ENCODE measurements around the gene LYZ.
A peak's percentile ranks its signal among the peaks of the same experiment; 100 is the strongest.

The LYZ gene

DNA sequence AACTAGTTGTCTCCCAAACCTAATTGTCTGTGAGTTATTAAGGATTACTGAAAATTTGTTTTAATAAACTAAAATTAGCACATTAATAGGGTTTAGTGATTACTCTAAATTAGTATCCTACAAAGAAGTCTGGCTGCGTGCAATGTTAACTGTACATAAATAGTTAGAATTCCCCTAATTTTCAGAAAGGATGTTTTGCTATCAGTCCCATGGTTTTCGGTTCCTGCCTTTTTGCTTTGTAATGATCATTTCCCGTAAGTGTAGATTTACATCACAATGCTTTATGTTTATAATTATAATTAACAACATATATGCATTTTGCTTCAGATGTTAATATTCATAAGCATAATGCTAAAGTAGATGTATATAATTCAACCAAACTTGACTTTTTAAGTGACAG, 19.8 kb upstream of the LYZ start:
- no peak for DNase-seq
- H3F3A ChIP-seq (ENCODE audit: insufficient read depth, low read length): no peaks in the 10 kb centered on the region
- H3K9me3 ChIP-seq (replicated peaks; ENCODE audit: insufficient read depth, low read length): no peaks in the 10 kb centered on the region
- H3K79me2 ChIP-seq (ENCODE audit: low read length): no peaks in the 10 kb centered on the region
- H3K4me2 ChIP-seq (ENCODE audit: low read depth, low read length): no peak overlapping the region
- H4K20me1 ChIP-seq (ENCODE audit: insufficient read depth, low read length): no peaks in the 10 kb centered on the region
- H3K27ac ChIP-seq (ENCODE audit: low read length): no peak overlapping the region
- no peak for TF ChIP-seq EZH2 (optimal IDR thresholded peaks at IDR 0.05; ENCODE audit: low read depth, low read length)
- TF ChIP-seq, protein P1, sequence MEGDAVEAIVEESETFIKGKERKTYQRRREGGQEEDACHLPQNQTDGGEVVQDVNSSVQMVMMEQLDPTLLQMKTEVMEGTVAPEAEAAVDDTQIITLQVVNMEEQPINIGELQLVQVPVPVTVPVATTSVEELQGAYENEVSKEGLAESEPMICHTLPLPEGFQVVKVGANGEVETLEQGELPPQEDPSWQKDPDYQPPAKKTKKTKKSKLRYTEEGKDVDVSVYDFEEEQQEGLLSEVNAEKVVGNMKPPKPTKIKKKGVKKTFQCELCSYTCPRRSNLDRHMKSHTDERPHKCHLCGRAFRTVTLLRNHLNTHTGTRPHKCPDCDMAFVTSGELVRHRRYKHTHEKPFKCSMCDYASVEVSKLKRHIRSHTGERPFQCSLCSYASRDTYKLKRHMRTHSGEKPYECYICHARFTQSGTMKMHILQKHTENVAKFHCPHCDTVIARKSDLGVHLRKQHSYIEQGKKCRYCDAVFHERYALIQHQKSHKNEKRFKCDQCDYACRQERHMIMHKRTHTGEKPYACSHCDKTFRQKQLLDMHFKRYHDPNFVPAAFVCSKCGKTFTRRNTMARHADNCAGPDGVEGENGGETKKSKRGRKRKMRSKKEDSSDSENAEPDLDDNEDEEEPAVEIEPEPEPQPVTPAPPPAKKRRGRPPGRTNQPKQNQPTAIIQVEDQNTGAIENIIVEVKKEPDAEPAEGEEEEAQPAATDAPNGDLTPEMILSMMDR (IDR thresholded peaks at IDR 0.05; ENCODE audit: low read length): no peak
- TF ChIP-seq EZH2phosphoT487 (IDR thresholded peaks at IDR 0.05; ENCODE audit: low read length): no peak
- no peaks in the 10 kb centered on the region for H3K36me3 ChIP-seq (replicated peaks; ENCODE audit: insufficient read depth, low read length)
- H3K4me3 ChIP-seq (ENCODE audit: low read length): no peak overlapping the region
- no peaks in the 10 kb centered on the region for H3K27me3 ChIP-seq (replicated peaks; ENCODE audit: insufficient read depth, low read length)
- H3K9ac ChIP-seq (ENCODE audit: low read length): no peak overlapping the region
- H3K4me1 ChIP-seq (ENCODE audit: low read length): 0 out of 2 replicates have a peak, but pooled peaks cover 8% of the 10 kb centered on the region
- H3K9me2 ChIP-seq (replicated peaks; ENCODE audit: insufficient read depth, low read length): no peaks in the 10 kb centered on the region
- no peak overlapping the region for H2AFZ ChIP-seq (ENCODE audit: low read length)

DNA sequence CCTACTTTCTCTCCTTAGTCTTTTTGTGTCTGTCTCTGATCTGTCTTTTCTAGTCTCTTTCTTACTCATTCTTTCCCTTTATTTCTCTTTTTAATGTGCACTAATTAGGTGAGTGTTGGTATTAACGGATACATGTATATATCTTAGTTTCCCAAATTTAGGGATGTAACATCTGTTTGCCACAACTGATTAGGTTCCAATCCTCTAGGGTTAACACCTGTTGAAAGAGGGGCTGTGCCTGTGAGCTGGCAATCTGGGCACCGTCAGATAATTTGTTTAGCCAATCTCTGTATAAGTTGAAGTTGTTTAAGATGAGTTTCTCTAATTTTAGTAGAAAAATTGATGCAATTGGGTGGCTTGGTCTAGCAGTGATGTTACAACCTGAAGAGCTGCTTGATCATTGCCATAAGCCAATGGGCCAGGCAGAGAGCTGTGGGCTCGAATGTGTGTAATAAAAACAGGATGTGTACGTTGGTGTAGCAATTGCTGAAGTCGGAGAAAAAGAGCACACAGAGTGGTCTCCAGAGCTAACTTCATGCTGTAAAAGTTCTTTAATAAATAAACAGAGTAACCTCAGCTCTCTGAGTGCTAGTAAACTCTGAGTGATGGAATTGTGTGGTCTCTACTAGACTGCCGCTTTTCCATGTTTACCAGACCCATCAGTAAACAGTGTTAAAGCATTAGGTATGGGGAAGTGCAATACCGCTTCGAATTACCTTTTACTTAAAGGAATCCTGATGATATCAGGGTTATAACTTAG, 18.3 kb upstream of the LYZ start:
- H4K20me1 ChIP-seq (ENCODE audit: insufficient read depth, low read length): no peaks in the 10 kb centered on the region
- no peaks in the 10 kb centered on the region for H3K79me2 ChIP-seq (ENCODE audit: low read length)
- DNase-seq: no peak
- no peak overlapping the region for H3K27ac ChIP-seq (ENCODE audit: low read length)
- no peaks in the 10 kb centered on the region for H3K36me3 ChIP-seq (replicated peaks; ENCODE audit: insufficient read depth, low read length)
- 0 out of 2 replicates have a peak overlapping the region, but pooled peaks have one; percentile 72 for H3K4me2 ChIP-seq (ENCODE audit: low read depth, low read length)
- no peaks in the 10 kb centered on the region for H3K9me2 ChIP-seq (replicated peaks; ENCODE audit: insufficient read depth, low read length)
- no peaks in the 10 kb centered on the region for H3F3A ChIP-seq (ENCODE audit: insufficient read depth, low read length)
- TF ChIP-seq EZH2 (optimal IDR thresholded peaks at IDR 0.05; ENCODE audit: low read depth, low read length) (no peak), EZH2phosphoT487 (IDR thresholded peaks at IDR 0.05; ENCODE audit: low read length) (no peak)
- TF ChIP-seq, protein P1 (IDR thresholded peaks at IDR 0.05; ENCODE audit: low read length): no peak
- 0 out of 2 replicates have a peak, but pooled peaks cover 6% of the 10 kb centered on the region for H3K4me1 ChIP-seq (ENCODE audit: low read length)
- H3K9me3 ChIP-seq (replicated peaks; ENCODE audit: insufficient read depth, low read length): no peaks in the 10 kb centered on the region
- no peak overlapping the region for H3K4me3 ChIP-seq (ENCODE audit: low read length)
- no peak overlapping the region for H3K9ac ChIP-seq (ENCODE audit: low read length)
- no peaks in the 10 kb centered on the region for H3K27me3 ChIP-seq (replicated peaks; ENCODE audit: insufficient read depth, low read length)
- peak overlapping the region; percentile 99; the same call in 1 of the 2 replicates for H2AFZ ChIP-seq (ENCODE audit: low read length)

DNA sequence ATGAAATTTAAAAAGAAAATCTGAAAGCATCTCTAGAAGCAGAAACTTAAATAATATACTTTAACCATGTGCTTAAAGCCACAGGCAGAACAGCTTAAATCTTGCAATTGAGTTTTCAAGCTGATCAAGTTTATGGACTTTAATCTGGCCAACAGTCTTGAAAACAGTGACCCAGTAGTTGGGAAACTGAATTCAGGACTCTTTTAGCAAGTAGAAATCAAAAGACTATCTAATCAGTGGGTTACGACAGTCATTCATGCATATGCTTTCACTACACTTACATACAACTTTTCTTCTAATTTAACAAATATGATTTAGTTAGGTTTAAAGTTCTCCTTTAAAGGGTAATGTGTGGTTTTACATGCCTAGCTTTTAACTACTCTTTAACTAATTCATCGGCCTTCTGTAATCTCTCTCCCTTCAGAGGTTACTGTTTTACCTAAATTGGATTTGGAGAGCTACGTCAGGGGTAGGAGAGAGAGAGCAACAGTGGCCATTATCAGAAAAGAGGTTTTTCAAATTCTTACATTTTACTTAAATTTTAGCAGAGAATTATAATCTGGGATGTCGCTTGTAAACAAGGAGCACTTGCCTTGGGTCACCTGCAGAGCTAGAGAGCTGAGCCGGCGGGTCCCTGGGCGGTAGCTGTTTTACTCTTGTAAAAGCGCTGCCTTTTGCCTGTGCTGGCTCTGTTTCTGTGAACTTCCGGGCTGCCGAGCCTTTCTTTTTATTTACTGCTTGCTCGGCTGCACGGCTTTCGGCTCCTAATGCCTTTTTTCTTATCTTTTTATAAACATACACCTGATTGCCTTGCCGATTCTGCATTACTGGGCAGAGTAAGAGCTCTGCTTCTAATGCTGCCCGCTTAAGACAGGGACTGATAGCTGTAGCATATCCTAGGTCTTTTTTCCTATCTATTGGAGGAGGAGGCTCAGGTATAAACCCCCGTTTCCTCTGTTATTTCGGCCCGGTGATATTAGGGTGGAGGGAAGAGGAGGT, 17.4 kb upstream of the LYZ start:
- Histone ChIP-seq H3K36me3 (replicated peaks; ENCODE audit: insufficient read depth, low read length) (no peaks in the 10 kb centered on the region), H3K4me3 (ENCODE audit: low read length) (peak overlapping the region; percentile 60), H3K9ac (ENCODE audit: low read length) (peak overlapping the region; percentile 31; the same call in 1 of the 2 replicates), H2AFZ (ENCODE audit: low read length) (peak overlapping the region; percentile 99), H3K27me3 (replicated peaks; ENCODE audit: insufficient read depth, low read length) (no peaks in the 10 kb centered on the region), H3K4me1 (ENCODE audit: low read length) (0 out of 2 replicates have a peak, but pooled peaks cover 4% of the 10 kb centered on the region), H3K4me2 (ENCODE audit: low read depth, low read length) (peak overlapping the region; percentile 72), H3K9me3 (replicated peaks; ENCODE audit: insufficient read depth, low read length) (no peaks in the 10 kb centered on the region), H4K20me1 (ENCODE audit: insufficient read depth, low read length) (no peaks in the 10 kb centered on the region), H3K79me2 (ENCODE audit: low read length) (no peaks in the 10 kb centered on the region), H3K27ac (ENCODE audit: low read length) (no peak overlapping the region), H3K9me2 (replicated peaks; ENCODE audit: insufficient read depth, low read length) (no peaks in the 10 kb centered on the region), H3F3A (ENCODE audit: insufficient read depth, low read length) (no peaks in the 10 kb centered on the region)
- no peak for TF ChIP-seq EZH2phosphoT487 (IDR thresholded peaks at IDR 0.05; ENCODE audit: low read length)
- TF ChIP-seq EZH2 (optimal IDR thresholded peaks at IDR 0.05; ENCODE audit: low read depth, low read length): no peak
- TF ChIP-seq, protein P1 (IDR thresholded peaks at IDR 0.05; ENCODE audit: low read length): no peak
- DNase-seq: peak; percentile 54

Data from MM.1S (cell line).